GM23338 (cell line): ENCODE measurements around the gene TRMT61A.

Experiments
- CREB1 ChIP-seq: fragments of 250-450 bp; sonication (Bioruptor Pico); IDR thresholded peaks from 2 replicates; pipeline ENCODE4 v1.5.0; 2020; ENCODE audit warnings: low read depth, mild to moderate bottlenecking, moderate library complexity
- CTCF ChIP-seq, 2 experiments: fragments of 200-600 bp in 1 of 2; sonication (generic) in 1 of 2; conservative IDR thresholded peaks; 2 replicates each; pipeline versions ENCODE4 v1.5.1 to v1.6.1; 2016 to 2017; ENCODE audit warnings: antibody characterized with exemption in 2 of 2, low read depth in 2 of 2, mild to moderate bottlenecking in 2 of 2, moderate library complexity in 1 of 2
- ETS1 ChIP-seq: IDR thresholded peaks from 2 replicates; pipeline ENCODE4 v1.6.1; 2016; ENCODE audit warnings: antibody characterized with exemption
- EZH2 ChIP-seq: fragments of 200-600 bp; sonication (generic); IDR thresholded peaks from one replicate; pipeline ENCODE4 v1.8.0; 2017; ENCODE audit warnings: antibody characterized with exemption, mild to moderate bottlenecking, low read depth; ENCODE audit not compliant: unreplicated experiment
- EZH2phosphoT487 ChIP-seq: fragments of 200-600 bp; sonication (generic); IDR thresholded peaks from one replicate; pipeline ENCODE4 v1.8.1; 2018; ENCODE audit warnings: antibody characterized with exemption; ENCODE audit not compliant: unreplicated experiment
- JUNB ChIP-seq: IDR thresholded peaks from one replicate; pipeline ENCODE4 v1.6.1; 2016; ENCODE audit warnings: antibody characterized with exemption; ENCODE audit not compliant: unreplicated experiment
- POLR2AphosphoS5 ChIP-seq: IDR thresholded peaks from 2 replicates; pipeline ENCODE4 v1.6.1; 2016; ENCODE audit warnings: antibody characterized with exemption, low read depth
- REST ChIP-seq: IDR thresholded peaks from one replicate; pipeline ENCODE4 v1.6.1; 2018; ENCODE audit warnings: antibody characterized with exemption; ENCODE audit not compliant: unreplicated experiment

- TF ChIP-seq EZH2 (no peak), CTCF (conservative IDR thresholded peaks at IDR 0.05; ENCODE audit: low read depth in 2 of 2) (no peak), POLR2AphosphoS5 (peak; percentile 58), CREB1 (CRISPR knock-in tag) (no peak), JUNB (no peak), REST (no peak), ETS1 (peak; percentile 67), EZH2phosphoT487 (no peak)
These were observed 33.6 kb downstream of the TRMT61A start, which contains the start of the genes BAG5 and COA8 for GRCh38 chr14:103562429-103563225.
